Stimulated activated CD8-positive, alpha-beta memory T cell treated with anti-CD3 and anti-CD28 coated beads, Interleukin-15, amount 100 ng/mL, for 24 hours (primary cell): ENCODE results near the gene KLHL29.

Source experiments
- DNase-seq: peaks from one replicate; pipeline ENCODE4 v3.0.0-alpha.2; 2020; ENCODE audit warnings: low read depth

The KLHL29 gene

GRCh38 chr2:23594460-23594825 lies 209.5 kb downstream of the KLHL29 start:
- no peak for DNase-seq

- no peak for DNase-seq
Observed at GRCh38 chr2:23595021-23595420, 210.0 kb downstream of the KLHL29 start.

GRCh38 chr2:23595601-23596251 lies 210.7 kb downstream of the KLHL29 start:
- no peak for DNase-seq

- no peak for DNase-seq
Observed at GRCh38 chr2:23596316-23596885, 211.4 kb downstream of the KLHL29 start.

- no peak for DNase-seq
Observed at GRCh38 chr2:23597687-23598086, 212.7 kb downstream of the KLHL29 start.

GRCh38 chr2:23599006-23599405 lies 214.0 kb downstream of the KLHL29 start:
- no peak for DNase-seq

- no peak for DNase-seq
Observed at GRCh38 chr2:23599667-23600066, 214.7 kb downstream of the KLHL29 start.

GRCh38 chr2:23600346-23600745 lies 215.4 kb downstream of the KLHL29 start:
- no peak for DNase-seq

GRCh38 chr2:23601301-23601965 lies 216.5 kb downstream of the KLHL29 start:
- no peak for DNase-seq

- no peak for DNase-seq
Observed at GRCh38 chr2:23602116-23602515, 217.1 kb downstream of the KLHL29 start.

- DNase-seq = no peak
Observed at GRCh38 chr2:23603156-23603555, 218.2 kb downstream of the KLHL29 start.

- no peak for DNase-seq
Observed at GRCh38 chr2:23603581-23603980, 218.6 kb downstream of the KLHL29 start.

- no peak for DNase-seq
Observed at GRCh38 chr2:23604731-23605130, 219.8 kb downstream of the KLHL29 start.

- DNase-seq = no peak
Observed at GRCh38 chr2:23605236-23605635, 220.3 kb downstream of the KLHL29 start.

GRCh38 chr2:23606196-23606595 lies 221.2 kb downstream of the KLHL29 start:
- no peak for DNase-seq

GRCh38 chr2:23606968-23607367 lies 222.0 kb downstream of the KLHL29 start:
- DNase-seq = no peak

GRCh38 chr2:23607925-23608324 lies 222.9 kb downstream of the KLHL29 start:
- no peak for DNase-seq

GRCh38 chr2:23609254-23609653 lies 224.3 kb downstream of the KLHL29 start:
- no peak for DNase-seq

GRCh38 chr2:23611839-23612238 lies 226.9 kb downstream of the KLHL29 start:
- DNase-seq = no peak

GRCh38 chr2:23614701-23615100 lies 229.7 kb downstream of the KLHL29 start:
- DNase-seq = no peak

GRCh38 chr2:23615216-23616020 lies 230.4 kb downstream of the KLHL29 start:
- DNase-seq = no peak

- no peak for DNase-seq
Observed at GRCh38 chr2:23616630-23617029, 231.7 kb downstream of the KLHL29 start.
